ENCODE measurements around the gene TMEM263. TPM values are rescaled to one million over a fixed set of nuclear protein-coding genes. Genes with fewer than 3 reads are reported as not detected.
A peak's percentile ranks its signal among the peaks of the same experiment; 100 is the strongest.

TMEM263 gene
- total and polyA plus RNA-seq, 2 donors (not counting 1 experiment from before 2014, with no cell fraction given), result 97.9 to 116 TPM

DNA sequence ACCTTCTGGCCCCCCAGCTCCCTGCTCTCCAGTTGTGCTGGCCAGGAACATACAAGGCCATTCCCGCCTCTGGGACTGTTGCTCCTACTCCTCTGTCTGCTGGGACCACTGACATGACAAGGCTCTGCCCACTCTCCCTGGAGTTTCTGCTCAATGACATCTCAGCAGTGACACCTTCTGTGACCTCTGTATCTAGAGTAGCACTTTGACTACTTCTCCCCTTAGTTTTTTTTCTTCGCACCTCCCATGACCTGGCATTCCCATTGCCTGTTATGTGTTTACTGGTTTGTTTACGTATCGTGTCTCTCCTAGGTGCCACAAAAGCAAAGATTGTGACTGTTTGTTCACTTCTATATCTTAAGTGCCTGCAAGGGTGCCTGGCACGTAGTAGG is 40.1 kb upstream of the TMEM263 start:
- no peaks in the 10 kb centered on the region for H3K36me3 ChIP-seq (ENCODE audit: control insufficient read depth, insufficient read depth, low read length)
- no peak for TF ChIP-seq EZH2 (IDR thresholded peaks at IDR 0.05; ENCODE audit: low read length, missing control alignments)
- TF ChIP-seq, protein P1, sequence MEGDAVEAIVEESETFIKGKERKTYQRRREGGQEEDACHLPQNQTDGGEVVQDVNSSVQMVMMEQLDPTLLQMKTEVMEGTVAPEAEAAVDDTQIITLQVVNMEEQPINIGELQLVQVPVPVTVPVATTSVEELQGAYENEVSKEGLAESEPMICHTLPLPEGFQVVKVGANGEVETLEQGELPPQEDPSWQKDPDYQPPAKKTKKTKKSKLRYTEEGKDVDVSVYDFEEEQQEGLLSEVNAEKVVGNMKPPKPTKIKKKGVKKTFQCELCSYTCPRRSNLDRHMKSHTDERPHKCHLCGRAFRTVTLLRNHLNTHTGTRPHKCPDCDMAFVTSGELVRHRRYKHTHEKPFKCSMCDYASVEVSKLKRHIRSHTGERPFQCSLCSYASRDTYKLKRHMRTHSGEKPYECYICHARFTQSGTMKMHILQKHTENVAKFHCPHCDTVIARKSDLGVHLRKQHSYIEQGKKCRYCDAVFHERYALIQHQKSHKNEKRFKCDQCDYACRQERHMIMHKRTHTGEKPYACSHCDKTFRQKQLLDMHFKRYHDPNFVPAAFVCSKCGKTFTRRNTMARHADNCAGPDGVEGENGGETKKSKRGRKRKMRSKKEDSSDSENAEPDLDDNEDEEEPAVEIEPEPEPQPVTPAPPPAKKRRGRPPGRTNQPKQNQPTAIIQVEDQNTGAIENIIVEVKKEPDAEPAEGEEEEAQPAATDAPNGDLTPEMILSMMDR (conservative IDR thresholded peaks at IDR 0.05 in 1 of 2, IDR thresholded peaks at IDR 0.05 in 1 of 2; ENCODE audit: low read depth in 1 of 2, low read length in 2 of 2), result no peak

DNA sequence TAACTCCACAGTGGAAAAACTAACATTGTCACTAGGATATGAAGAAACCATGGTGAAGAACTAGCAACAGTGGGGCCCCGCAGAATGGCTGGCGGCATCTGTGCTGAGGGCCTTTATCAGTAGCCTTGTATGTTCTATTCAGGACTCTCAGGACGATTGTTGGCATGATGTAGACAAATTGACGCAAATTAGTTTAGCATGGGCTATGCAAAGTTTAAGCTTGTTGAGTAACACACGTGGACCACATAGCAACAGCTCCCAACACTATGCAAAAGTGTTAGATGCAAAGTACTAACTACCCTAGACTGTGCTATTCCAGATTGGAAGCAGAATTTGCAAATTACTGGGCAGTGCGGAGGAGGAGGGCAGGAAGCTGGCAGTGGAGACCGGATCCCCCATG is 38.2 kb upstream of the TMEM263 start:
- H3K27ac ChIP-seq (ENCODE audit: insufficient read depth, low read length), result no peak overlapping the region
- H3K79me2 ChIP-seq (ENCODE audit: control insufficient read depth, insufficient read depth, low read length), result no peaks in the 10 kb centered on the region
- TF ChIP-seq EZH2 (IDR thresholded peaks at IDR 0.05; ENCODE audit: low read length, missing control alignments), result no peak
- H3K4me2 ChIP-seq (ENCODE audit: extremely low read depth, insufficient read depth, low read length), result no peak overlapping the region
- H3K36me3 ChIP-seq (ENCODE audit: control insufficient read depth, insufficient read depth, low read length), result no peaks in the 10 kb centered on the region
- H3K27me3 ChIP-seq (ENCODE audit: control insufficient read depth, insufficient read depth, low read length), result no peaks in the 10 kb centered on the region
- no peaks in the 10 kb centered on the region for H3K9me3 ChIP-seq (ENCODE audit: control insufficient read depth, insufficient read depth, low read depth, low read length)
- H3K4me1 ChIP-seq (ENCODE audit: control insufficient read depth, extremely low read depth, insufficient read depth, low read length), result no peaks in the 10 kb centered on the region
- no peak overlapping the region for H3K9ac ChIP-seq (ENCODE audit: insufficient read depth, low read length)
- no peak overlapping the region for H3K4me3 ChIP-seq (replicated peaks in 1 of 4; ENCODE audit: control extremely low read depth in 1 of 4, insufficient read depth in 1 of 4, low read depth in 3 of 4, low read length in 4 of 4)
- H2AFZ ChIP-seq (ENCODE audit: low read length), result no peak overlapping the region
- H4K20me1 ChIP-seq (ENCODE audit: control insufficient read depth, extremely low read depth, insufficient read depth, low read length), result no peaks in the 10 kb centered on the region
- peak in 1 of 2 donors; percentile 5 for DNase-seq (ENCODE audit: low read depth in 2 of 2)

More for the DNA sequence above, 40.1 kb upstream of the TMEM263 start:
- DNase-seq (ENCODE audit: low read depth in 2 of 2), result no peak
- Histone ChIP-seq H4K20me1 (ENCODE audit: control insufficient read depth, extremely low read depth, insufficient read depth, low read length) (no peaks in the 10 kb centered on the region), H3K4me2 (ENCODE audit: extremely low read depth, insufficient read depth, low read length) (no peak overlapping the region), H3K4me1 (ENCODE audit: control insufficient read depth, extremely low read depth, insufficient read depth, low read length) (no peaks in the 10 kb centered on the region), H3K27me3 (ENCODE audit: control insufficient read depth, insufficient read depth, low read length) (no peaks in the 10 kb centered on the region), H3K79me2 (ENCODE audit: control insufficient read depth, insufficient read depth, low read length) (no peaks in the 10 kb centered on the region), H3K27ac (ENCODE audit: insufficient read depth, low read length) (no peak overlapping the region), H3K4me3 (replicated peaks in 1 of 4; ENCODE audit: control extremely low read depth in 1 of 4, insufficient read depth in 1 of 4, low read depth in 3 of 4, low read length in 4 of 4) (no peak overlapping the region), H3K9me3 (ENCODE audit: control insufficient read depth, insufficient read depth, low read depth, low read length) (no peaks in the 10 kb centered on the region), H2AFZ (ENCODE audit: low read length) (no peak overlapping the region), H3K9ac (ENCODE audit: insufficient read depth, low read length) (no peak overlapping the region)

DNA sequence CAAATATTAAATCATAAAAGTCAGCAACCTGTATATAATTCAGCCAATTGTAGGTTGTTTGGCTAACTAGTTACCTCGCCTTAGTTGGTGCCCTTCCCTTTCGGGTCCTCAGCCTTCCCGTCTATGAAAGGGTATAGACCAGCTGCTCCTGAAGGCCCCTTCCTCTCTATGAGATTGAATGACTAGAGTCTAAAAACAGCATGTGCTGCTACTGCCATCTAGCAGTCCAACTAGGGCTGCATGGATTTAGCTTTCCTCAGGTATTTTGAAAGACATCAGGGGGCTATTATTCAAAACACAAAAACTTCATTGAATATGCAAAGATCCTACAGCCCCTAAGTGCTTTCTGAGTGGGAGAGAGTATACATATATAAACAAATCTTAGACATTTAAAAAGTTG is 37.0 kb upstream of the TMEM263 start:
- Histone ChIP-seq H3K4me1 (ENCODE audit: control insufficient read depth, extremely low read depth, insufficient read depth, low read length) (no peaks in the 10 kb centered on the region), H2AFZ (ENCODE audit: low read length) (no peak overlapping the region), H3K79me2 (ENCODE audit: control insufficient read depth, insufficient read depth, low read length) (no peaks in the 10 kb centered on the region), H4K20me1 (ENCODE audit: control insufficient read depth, extremely low read depth, insufficient read depth, low read length) (no peaks in the 10 kb centered on the region), H3K27me3 (ENCODE audit: control insufficient read depth, insufficient read depth, low read length) (no peaks in the 10 kb centered on the region), H3K36me3 (ENCODE audit: control insufficient read depth, insufficient read depth, low read length) (no peaks in the 10 kb centered on the region), H3K9ac (ENCODE audit: insufficient read depth, low read length) (no peak overlapping the region), H3K4me2 (ENCODE audit: extremely low read depth, insufficient read depth, low read length) (no peak overlapping the region), H3K9me3 (ENCODE audit: control insufficient read depth, insufficient read depth, low read depth, low read length) (no peaks in the 10 kb centered on the region), H3K4me3 (replicated peaks in 1 of 4; ENCODE audit: control extremely low read depth in 1 of 4, insufficient read depth in 1 of 4, low read depth in 3 of 4, low read length in 4 of 4) (no peak overlapping the region), H3K27ac (ENCODE audit: insufficient read depth, low read length) (no peak overlapping the region)
- DNase-seq (ENCODE audit: low read depth in 2 of 2), result peak in 1 of 2 donors; percentile 41
- no peak for TF ChIP-seq EZH2 (IDR thresholded peaks at IDR 0.05; ENCODE audit: low read length, missing control alignments)
- TF ChIP-seq, protein P1 (conservative IDR thresholded peaks at IDR 0.05 in 1 of 2, IDR thresholded peaks at IDR 0.05 in 1 of 2; ENCODE audit: low read depth in 1 of 2, low read length in 2 of 2), result peak; percentile 36 to 69
